Vagina (tissue), 2 donors: ENCODE results near the gene FARP2.

ENCODE experiments used
- CTCF ChIP-seq, 3 experiments: fragments of 450-650 bp in 2 of 3; fragments of 200-600 bp in 1 of 3; sonication (generic) in 1 of 3; IDR thresholded peaks; one replicate each; pipeline ENCODE4 v1.5.1; 2017 to 2019; ENCODE audit warnings: antibody characterized with exemption in 3 of 3, mild to moderate bottlenecking in 2 of 3, moderate library complexity in 2 of 3
- POLR2AphosphoS5 ChIP-seq, 2 donors: sonication (generic); formaldehyde crosslinking; IDR thresholded peaks; one replicate each; pipeline ENCODE4 v1.9.0; 2017; ENCODE audit warnings: antibody characterized with exemption in 2 of 2, mild to moderate bottlenecking in 2 of 2, low read depth in 1 of 2; ENCODE audit not compliant: insufficient read depth in 1 of 2

GRCh38 chr2:241473399-241473798 is 117.3 kb downstream of the FARP2 start:
- TF ChIP-seq CTCF (IDR thresholded peaks at IDR 0.05) (no peak), POLR2AphosphoS5 (IDR thresholded peaks at IDR 0.05; ENCODE audit: insufficient read depth in 1 of 2, low read depth in 1 of 2) (no peak)
